ENCODE results near the gene VASN. TPM values are rescaled to one million over a fixed set of nuclear protein-coding genes. Genes with fewer than 3 reads are reported as not detected.

VASN gene
- total and polyA plus RNA-seq, 8 donors: 3.7 to 25.6 (median 10.9) TPM

GRCh38 chr16:4323845-4324488, 47.7 kb upstream of the VASN start:
- TF ChIP-seq POLR2A (IDR thresholded peaks at IDR 0.05): no peak
- TF ChIP-seq CTCF (IDR thresholded peaks at IDR 0.05): no peak
- no peak for TF ChIP-seq EP300 (IDR thresholded peaks at IDR 0.05)
- no peak for TF ChIP-seq POLR2AphosphoS5 (IDR thresholded peaks at IDR 0.05)
- WGBS, 5 donors: 7 to 27% (median 18%) methylated on average over 3 to 12 of the region's 12 CpGs
- H3K27ac ChIP-seq: peak overlapping the region; percentile 57 to 89 (median 83)
- intact Hi-C loops (cut with DNase I; ENCODE audit: low total_unique reads): no loop called here
- no peaks in the 10 kb centered on the region for H3K36me3 ChIP-seq
- peaks cover 0 to 8% (median 0%) of the 10 kb centered on the region in 3 donors for H3K27me3 ChIP-seq
- no peaks in the 10 kb centered on the region for H3K9me3 ChIP-seq
- peak overlapping the region in 1 of 4 donors; percentile 13 for H3K4me3 ChIP-seq
- H3K4me1 ChIP-seq: peaks cover 72 to 98% (median 86%) of the 10 kb centered on the region in 4 donors
- peak; percentile 72 to 88 for DNase-seq

GRCh38 chr16:4324492-4325252, 47.0 kb upstream of the VASN start:
- H3K27ac ChIP-seq: peak overlapping the region; percentile 57 to 89 (median 83)
- no peaks in the 10 kb centered on the region for H3K36me3 ChIP-seq
- intact Hi-C loops (cut with DNase I; ENCODE audit: low total_unique reads): loop anchor here (5.0 kb wide), 1 partner anchor 122 kb away; no protein-coding TSS in a partner anchor
- peak in 1 of 2 donors; percentile 74 for DNase-seq
- peaks cover 72 to 98% (median 85%) of the 10 kb centered on the region in 4 donors for H3K4me1 ChIP-seq
- peak overlapping the region in 1 of 4 donors; percentile 13 for H3K4me3 ChIP-seq
- 51 to 63% (median 59%) methylated on average over 18 to 22 of the region's 22 CpGs for WGBS, 5 donors
- no peaks in the 10 kb centered on the region for H3K9me3 ChIP-seq
- TF ChIP-seq EP300 (IDR thresholded peaks at IDR 0.05) (no peak), POLR2AphosphoS5 (IDR thresholded peaks at IDR 0.05) (no peak), CTCF (IDR thresholded peaks at IDR 0.05) (no peak), POLR2A (IDR thresholded peaks at IDR 0.05) (no peak)
- H3K27me3 ChIP-seq: peaks cover 0 to 8% (median 0%) of the 10 kb centered on the region in 3 donors

- no peak overlapping the region for H3K4me3 ChIP-seq
- intact Hi-C loops (cut with DNase I; ENCODE audit: low total_unique reads): loop anchor here (5.0 kb wide), 1 partner anchor 123 kb away; no protein-coding TSS in a partner anchor
- no peaks in the 10 kb centered on the region for H3K36me3 ChIP-seq
- peak in 1 of 2 donors; percentile 12 for DNase-seq
- TF ChIP-seq CTCF (IDR thresholded peaks at IDR 0.05) (no peak), POLR2A (IDR thresholded peaks at IDR 0.05) (no peak), EP300 (IDR thresholded peaks at IDR 0.05) (no peak)
- peak overlapping the region in 4 of 5 donors; percentile 83 to 89 (median 83) for H3K27ac ChIP-seq
- peaks cover 69 to 98% (median 85%) of the 10 kb centered on the region in 4 donors for H3K4me1 ChIP-seq
- no peaks in the 10 kb centered on the region for H3K9me3 ChIP-seq
- 72 to 84% (median 81%) methylated on average over 5 to 6 of the region's 6 CpGs for WGBS, 5 donors
- H3K27me3 ChIP-seq: peaks cover 0 to 8% (median 0%) of the 10 kb centered on the region in 3 donors
These were observed 46.3 kb upstream of the VASN start for GRCh38 chr16:4325253-4325758.

GRCh38 chr16:4327386-4328045, 44.1 kb upstream of the VASN start:
- peaks cover 0 to 8% (median 0%) of the 10 kb centered on the region in 3 donors for H3K27me3 ChIP-seq
- peaks cover 0 to 6% (median 3%) of the 10 kb centered on the region in 4 donors for H3K36me3 ChIP-seq
- peak in 1 of 2 donors; percentile 65 for DNase-seq
- WGBS, 5 donors: 0 to 8% (median 2%) methylated on average over 1 to 56 of the region's 57 CpGs
- H3K4me1 ChIP-seq: peaks cover 60 to 80% (median 72%) of the 10 kb centered on the region in 4 donors
- peak overlapping the region; percentile 48 to 53 (median 50) for H3K4me3 ChIP-seq
- intact Hi-C loops (cut with DNase I; ENCODE audit: low total_unique reads): loop anchor here (5.0 kb wide), 1 partner anchor 125 kb away; no protein-coding TSS in a partner anchor
- no peak for TF ChIP-seq CTCF (IDR thresholded peaks at IDR 0.05)
- no peak for TF ChIP-seq POLR2AphosphoS5 (IDR thresholded peaks at IDR 0.05)
- TF ChIP-seq POLR2A (IDR thresholded peaks at IDR 0.05): no peak
- H3K27ac ChIP-seq: peak overlapping the region; percentile 53 to 87 (median 79)
- no peaks in the 10 kb centered on the region for H3K9me3 ChIP-seq
